ENCODE results near the gene LYPLAL1.

DNA sequence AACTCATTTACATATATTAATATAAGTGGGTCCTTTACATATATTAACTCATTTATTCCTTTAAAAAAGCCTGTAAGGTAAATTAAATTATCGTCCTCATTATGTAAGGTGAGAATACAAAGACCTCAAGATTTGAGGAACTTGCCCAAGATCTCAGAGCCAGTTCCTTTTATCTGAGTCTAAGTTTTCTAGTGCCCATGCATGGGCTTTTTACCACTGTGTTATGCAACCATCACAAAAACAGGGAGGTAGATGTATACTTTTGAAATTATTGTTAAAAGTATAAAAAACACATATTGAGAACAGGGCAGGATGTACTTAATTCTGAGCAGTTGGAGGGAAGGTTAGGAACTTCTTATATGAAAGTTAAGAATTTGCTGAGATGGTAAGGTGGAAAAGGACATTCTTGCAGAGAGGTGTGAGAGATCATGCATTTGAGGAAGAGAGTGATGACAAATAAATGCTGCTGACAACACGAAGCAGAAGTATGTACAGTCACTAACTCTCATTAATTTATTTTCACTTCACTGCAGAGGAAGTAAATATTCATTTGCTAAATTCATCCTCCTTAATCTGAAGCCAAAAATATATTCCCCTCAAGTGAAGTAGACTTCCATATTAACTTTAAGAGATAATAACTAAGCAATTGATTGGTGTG is 28.9 kb upstream of the LYPLAL1 start:
- TF ChIP-seq, protein P1, sequence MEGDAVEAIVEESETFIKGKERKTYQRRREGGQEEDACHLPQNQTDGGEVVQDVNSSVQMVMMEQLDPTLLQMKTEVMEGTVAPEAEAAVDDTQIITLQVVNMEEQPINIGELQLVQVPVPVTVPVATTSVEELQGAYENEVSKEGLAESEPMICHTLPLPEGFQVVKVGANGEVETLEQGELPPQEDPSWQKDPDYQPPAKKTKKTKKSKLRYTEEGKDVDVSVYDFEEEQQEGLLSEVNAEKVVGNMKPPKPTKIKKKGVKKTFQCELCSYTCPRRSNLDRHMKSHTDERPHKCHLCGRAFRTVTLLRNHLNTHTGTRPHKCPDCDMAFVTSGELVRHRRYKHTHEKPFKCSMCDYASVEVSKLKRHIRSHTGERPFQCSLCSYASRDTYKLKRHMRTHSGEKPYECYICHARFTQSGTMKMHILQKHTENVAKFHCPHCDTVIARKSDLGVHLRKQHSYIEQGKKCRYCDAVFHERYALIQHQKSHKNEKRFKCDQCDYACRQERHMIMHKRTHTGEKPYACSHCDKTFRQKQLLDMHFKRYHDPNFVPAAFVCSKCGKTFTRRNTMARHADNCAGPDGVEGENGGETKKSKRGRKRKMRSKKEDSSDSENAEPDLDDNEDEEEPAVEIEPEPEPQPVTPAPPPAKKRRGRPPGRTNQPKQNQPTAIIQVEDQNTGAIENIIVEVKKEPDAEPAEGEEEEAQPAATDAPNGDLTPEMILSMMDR (IDR thresholded peaks at IDR 0.05) = no peak
- TF ChIP-seq NRF1 (IDR thresholded peaks at IDR 0.05; ENCODE audit: low read depth, low read length) = no peak
